T-helper 9 cell (primary cell): ENCODE measurements around the gene ACAA1.
"Not testable (repeated sequence)": the region's sequence is repeated elsewhere in the genome, so short reads cannot be mapped to it uniquely, and the experiment has no call there.

Experiments used
- DNase-seq: peaks from one replicate; pipeline ENCODE4 v3.0.0-alpha.2; 2020
- total RNA-seq, 2 donors: gene quantifications; one replicate each; lab custom pipeline; 2026; lab: John Stamatoyannopoulos, UW

ACAA1 gene
- total RNA-seq: 29.7 to 53.4 reads per million in 2 donors

DNA sequence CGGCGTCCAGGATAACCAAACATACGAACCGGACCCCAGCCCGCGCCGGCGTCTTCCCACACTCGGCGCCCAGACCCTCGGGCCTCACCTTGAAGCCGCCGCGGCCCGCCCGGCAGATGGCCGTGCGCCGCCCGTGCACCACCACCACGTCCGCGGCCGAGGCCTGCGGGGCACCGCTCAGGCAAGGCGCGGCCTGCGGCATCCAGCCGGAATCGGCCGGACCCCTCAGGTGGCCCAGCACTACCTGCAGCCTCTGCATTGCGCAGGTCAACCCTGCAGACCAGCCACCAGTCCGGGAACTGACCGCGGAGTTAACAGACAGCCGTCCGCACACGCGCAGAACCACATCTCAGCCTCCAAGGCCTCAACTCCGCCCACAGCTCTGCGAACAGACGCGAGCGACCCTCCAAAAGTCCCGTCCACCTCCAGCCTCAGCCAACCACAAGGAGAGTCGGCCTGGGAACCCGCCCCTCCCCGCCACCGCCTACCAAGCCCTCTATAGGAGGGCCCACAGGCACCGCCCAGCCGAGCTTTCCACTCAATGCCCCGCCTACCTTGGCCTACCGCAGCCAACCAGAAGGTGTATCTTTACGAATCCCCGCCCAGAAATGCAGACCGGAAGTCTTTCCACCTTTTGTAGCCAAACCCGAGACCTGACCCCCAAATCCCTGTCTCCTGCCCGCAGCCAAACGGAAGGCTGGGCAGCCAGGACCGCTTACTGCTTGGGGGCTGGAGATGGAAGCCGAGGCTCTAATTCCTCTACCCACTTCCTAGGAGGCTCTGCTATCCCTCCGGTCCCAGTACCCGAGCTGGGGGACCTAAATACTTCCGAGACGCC lies at the start of gene ACAA1:
Gene ACAA1, minus strand, starts transcription at position 351 of the 838 bp plus-strand sequence. Its CDS starts 92 bp downstream, at position 259.
- peak; percentile 93 for DNase-seq

DNA sequence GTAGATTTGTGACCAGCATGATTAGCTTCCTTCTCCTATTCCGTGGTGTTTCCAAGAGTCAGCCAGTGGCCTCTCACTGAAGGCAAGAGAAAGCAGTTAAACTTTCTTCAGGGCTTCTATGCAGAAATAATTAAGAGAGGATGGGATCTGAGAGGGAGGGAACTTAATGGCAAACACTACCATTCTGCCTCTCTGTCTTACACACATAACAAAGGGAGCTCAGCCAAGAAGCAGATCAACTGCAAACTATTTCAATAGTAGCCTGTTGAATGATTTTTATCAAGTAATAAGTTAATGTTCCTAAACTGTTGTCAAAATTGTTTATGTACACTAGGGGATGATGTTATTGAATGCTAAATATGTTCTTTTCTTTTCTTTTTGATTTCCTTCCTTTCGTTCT lies 40.3 kb upstream of the ACAA1 start:
- no peak for DNase-seq

- DNase-seq: no peak
Observed at GRCh38 chr3:38173834-38174418, 37.0 kb upstream of the ACAA1 start.

GRCh38 chr3:38171622-38172021 lies 34.7 kb upstream of the ACAA1 start:
- DNase-seq: no peak

- DNase-seq: no peak
Observed at GRCh38 chr3:38170722-38171121, 33.8 kb upstream of the ACAA1 start.

DNA sequence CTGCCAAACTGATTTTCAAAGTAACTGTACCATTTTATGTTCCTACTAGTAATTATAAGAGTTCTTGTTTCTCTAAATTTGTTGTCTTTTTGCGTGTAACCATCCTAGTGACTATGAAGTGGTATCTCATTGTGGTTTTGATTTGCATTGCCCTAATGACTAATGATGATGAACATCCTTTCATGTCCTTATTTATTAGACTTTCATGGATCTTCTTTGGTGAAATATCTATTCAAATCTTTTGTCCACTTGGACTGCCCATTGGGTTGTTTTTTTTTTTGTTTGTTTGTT lies 32.0 kb upstream of the ACAA1 start:
- no peak for DNase-seq

DNA sequence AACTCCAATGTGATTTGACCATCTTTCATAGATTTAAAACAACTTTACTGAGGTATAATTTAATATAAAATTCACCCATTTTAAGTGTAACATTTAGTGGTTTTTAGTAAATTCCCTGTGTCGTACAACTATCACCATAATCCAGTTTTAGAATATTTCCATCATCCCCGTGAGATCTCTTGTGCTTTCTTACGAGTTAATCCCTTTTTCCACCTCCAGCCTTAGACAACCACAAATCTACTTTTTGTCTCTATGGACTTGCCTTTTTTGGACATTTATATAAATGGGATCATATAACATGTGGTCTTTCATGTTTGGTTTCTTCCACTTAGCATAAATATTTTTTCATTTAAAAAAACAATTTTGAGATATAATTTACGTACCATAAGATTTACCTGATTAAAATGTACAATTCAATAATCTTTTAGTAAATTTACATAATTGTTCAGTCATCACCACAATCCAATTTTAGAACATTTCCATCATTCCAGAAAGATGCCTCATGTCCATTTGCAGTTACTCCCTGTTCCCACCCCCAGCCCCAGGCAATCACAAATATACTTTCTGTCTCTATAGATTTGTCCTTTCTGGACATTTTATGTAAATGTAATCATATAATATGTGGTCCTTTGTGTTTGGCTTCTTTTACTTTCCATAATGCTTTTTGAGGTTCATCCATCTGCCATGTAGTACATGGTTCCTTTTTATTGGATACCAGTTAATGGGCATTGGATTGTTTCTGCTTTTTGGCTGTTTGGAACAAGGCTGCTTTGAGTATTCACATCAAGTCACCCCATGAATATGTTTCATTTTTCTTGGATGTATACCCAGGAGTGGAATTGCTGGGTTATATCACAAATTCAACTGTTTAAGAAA lies 31.5 kb upstream of the ACAA1 start:
- DNase-seq: no peak

DNA sequence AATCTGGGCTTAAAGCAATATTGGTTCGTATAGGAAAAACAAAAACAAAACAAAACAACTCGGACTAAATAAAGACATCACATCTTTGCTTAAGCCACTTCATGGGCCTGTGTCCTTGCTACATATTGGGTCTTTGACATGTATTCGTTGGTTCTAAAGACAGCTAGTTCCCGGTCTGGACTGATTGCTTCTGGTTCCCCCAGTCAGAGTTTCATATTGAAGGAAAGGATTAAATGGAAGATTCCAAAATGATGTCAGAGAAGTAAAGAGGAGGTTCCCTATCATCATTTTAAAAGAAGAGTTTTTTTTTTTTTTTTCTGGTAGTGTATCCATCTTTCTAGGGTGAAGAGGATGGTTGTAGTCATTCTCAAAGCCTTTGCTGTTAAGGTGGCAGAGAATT lies 30.7 kb upstream of the ACAA1 start:
- DNase-seq: no peak

DNA sequence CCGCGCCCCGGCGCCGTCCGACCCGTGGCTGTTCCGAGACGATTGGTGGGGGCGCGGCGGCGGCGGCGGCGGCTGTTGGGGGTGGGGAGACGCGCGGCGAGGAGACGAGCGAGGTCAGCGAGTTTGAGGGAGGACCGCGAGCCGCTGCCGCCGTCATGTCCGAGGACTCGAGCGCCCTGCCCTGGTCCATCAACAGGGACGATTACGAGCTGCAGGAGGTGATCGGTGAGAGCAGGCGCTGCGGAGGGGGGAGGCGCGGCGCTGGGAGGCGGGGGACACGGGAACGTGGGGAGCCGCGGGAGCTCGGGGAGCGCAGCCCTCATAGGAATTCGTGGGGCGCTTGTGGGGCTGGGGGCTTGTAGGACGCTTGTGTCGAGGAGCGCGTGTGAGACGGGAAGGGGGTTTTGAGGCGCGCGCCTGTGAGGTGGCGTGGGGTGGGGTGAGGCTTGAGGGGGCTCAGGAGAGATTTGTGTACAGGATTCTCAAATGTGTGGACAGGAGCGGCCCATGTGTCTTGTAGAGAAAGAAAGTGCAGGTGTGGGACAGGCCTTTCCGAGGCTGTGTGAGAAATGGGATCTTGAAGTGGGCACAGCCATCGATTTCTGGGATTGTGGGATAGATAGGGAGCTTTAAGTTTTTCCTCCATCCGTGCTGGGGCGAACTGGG lies 28.9 kb upstream of the ACAA1 start:
- DNase-seq: no peak

DNA sequence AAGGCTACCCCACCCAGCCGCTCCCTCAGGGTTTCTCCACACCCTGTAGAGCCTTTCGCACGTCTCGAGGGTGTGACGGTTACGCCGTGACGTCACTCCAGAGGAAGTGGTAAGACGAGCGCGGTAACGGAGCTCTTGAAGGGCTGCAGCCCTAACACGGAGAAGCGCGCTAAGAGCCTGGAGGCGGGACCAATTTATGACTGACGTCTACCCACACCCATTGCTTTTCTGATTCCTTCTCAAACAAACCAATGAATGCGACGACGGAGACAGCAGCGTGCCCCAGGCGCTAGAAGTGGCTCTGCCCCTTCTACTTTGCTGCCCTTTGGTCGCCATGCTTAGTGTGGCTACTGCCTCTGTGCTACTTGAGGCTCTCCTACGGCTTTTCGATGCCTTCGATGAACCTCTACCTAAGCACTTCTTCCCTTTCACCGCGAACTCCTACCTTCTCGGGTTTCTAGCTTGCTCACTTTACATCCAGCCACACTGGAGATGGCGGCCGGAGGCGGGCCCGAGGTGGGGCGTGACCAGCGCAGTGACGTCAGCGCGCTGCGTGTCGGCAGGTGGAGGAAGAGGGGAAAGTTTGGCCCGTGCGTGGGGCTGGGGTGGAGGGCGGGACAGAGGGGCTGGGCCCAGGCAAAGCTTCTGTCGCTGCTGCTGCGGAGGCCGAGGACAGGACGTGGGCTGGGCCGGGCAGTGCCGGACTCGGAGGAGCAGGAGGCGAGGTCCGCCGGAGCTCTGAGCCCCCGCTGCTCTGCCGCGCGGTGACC lies 28.2 kb upstream of the ACAA1 start, which contains the start of gene OXSR1:
Gene OXSR1, plus strand, starts transcription at position 586 of the 770 bp plus-strand sequence. CDS start 340 bp downstream, outside the sequence.
- peak; percentile 93 for DNase-seq

DNA sequence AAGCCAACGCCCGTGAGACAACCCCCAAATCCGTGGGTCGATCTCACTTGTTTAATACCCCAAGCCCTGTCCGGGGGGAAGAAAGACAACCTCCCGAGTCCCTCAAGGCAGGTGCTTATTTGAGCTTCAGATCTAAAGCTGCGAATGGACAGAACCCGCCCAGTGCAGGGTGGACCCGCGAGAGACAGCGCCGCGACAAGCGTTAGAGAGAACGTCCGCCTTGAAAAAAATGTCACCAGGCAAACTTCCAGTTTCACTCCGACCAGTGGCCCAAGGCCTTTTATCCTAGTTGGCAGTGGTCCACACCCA lies 27.7 kb upstream of the ACAA1 start:
- DNase-seq: no peak

GRCh38 chr3:38163841-38164642 lies 27.1 kb upstream of the ACAA1 start:
- no peak for DNase-seq

DNA sequence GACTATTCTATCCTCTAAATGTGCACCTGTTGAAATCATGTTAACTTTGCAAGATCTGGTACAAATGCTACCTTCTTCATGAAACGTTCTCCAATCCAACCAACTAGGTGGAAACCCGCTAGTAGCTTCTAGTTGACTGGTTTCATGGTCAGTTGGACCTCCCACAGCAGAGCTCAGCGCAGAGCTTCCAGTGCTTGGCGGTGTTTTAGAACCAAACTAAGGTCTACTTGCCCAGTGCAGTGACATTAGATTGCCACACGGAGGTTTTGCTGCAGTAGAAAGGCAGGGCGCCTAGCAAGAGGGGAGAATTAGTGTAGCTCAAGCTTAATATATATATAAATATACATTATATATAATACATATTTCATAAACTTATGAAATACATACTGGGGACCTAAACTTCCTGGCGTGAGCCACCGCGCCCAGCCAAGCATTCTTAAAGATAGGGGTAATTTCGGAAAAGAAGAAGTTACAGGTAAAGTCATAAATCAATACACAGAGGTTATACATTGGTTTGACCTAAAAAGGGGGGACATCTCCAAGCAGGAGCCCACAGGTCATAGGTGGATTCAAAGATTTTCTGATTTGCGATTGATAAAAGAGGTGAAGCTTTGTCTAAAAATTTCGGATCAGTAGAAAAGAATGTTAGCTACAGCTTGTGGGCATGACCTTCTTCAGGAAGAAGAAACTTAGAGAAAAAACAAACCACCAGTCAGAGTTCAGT lies 26.4 kb upstream of the ACAA1 start:
- DNase-seq: no peak

GRCh38 chr3:38160704-38161103 lies 23.8 kb upstream of the ACAA1 start:
- DNase-seq: not testable (repeated sequence)

DNA sequence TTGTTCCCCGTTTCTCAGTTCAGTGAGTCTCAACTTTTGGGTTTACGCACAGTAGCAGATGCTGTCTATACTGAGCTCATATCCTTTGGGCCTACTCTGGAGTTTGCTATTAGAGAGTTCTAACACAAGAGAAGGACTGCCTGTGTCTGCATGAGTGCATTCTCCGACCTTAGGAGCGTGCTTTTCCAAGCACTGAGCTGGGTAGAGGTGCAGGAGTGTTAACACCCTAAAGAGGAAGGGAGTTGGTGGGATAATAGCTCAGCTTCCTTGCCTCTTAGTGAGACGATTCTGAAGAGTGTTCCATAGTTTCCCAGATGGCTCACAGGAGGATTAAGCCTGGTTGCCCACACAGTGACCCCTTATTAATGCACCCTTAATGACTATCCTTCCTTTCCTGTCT lies 21.5 kb upstream of the ACAA1 start:
- no peak for DNase-seq

DNA sequence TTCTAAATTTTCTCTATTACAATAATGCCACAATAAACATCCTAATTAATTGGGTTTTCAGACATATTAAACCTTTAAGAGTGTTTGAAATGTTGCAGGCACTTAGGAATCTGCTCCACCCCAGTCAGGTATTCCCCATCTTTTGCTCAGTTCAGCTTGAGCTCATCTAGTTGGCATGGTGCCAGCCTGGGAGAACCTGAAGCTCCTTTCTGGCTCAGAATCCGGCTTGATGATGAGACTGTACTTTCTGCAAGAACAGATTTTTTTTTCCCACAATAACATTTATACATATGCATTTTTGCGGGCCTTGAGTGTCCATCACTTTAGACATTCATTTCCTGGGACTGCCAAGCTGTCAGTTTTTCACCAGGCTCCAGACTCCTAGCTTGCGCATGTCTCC lies 20.7 kb upstream of the ACAA1 start:
- DNase-seq: no peak

- DNase-seq: no peak
Observed at GRCh38 chr3:38157117-38157516, 20.2 kb upstream of the ACAA1 start.

DNA sequence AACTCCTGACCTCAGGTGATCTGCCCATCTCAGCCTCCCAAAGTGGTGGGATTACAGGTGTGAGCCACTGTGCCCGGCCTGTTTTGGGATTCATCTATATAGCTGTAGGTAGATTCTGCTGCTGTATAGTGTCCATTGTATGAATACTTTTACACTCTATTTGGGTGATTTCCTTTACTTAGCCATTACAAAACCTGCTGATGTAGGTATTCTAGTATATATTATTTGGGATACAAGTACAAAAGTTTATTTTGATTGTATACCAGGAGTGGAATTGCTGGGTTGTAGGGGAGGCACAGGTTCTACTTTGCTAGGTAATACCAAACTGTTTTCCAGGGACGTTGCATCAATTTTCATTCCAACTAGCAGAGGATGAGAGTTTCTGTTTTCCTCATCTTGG lies 18.9 kb upstream of the ACAA1 start:
- no peak for DNase-seq

- DNase-seq: no peak
Observed at GRCh38 chr3:38154625-38155255, 17.8 kb upstream of the ACAA1 start.

DNA sequence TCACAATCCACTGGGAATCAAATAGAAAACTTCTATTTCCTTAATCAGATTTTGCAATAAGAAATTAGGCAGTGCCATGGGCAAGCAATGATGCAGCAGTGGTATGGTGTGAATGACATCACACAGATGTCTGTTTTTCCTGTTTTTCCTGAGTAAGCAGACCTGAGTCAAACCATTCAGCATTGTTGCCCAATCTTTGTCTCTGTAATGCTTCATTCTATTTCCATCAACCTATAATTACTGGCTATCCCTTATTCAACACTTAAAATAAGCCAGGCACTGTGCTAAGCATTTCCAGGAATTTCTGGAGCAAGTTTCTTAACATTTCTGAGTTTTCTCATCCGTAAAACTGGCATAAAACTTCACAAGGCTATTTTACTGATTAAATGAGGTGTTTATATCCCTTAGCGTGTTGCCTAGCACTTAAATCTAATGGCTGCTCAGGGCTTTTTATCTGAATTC lies 17.1 kb upstream of the ACAA1 start:
- no peak for DNase-seq
